ENCODE data around the gene CTRB1. TPM values are rescaled to one million over a fixed set of nuclear protein-coding genes. Genes with fewer than 3 reads are reported as not detected.

Gene CTRB1
- total RNA-seq, 1 experiment from 2014 or later, result not detected

GRCh38 chr16:75257886-75258806 lies 39.4 kb downstream of the CTRB1 start:
- Histone ChIP-seq H4K5ac (ENCODE audit: insufficient read length, low read depth, low read length) (no peak overlapping the region), H4K8ac (replicated peaks; ENCODE audit: insufficient read length, low read depth, low read length) (no peak overlapping the region), H4K20me1 (ENCODE audit: control insufficient read depth, insufficient read depth, insufficient read length) (no peaks in the 10 kb centered on the region), H3K14ac (ENCODE audit: insufficient read depth, low read length) (peak overlapping the region; percentile 27; the same call in 1 of the 2 replicates), H3K27me3 (ENCODE audit: insufficient read depth, low read length) (no peaks in the 10 kb centered on the region), H4K91ac (ENCODE audit: insufficient read length, low read depth, low read length) (no peak overlapping the region), H2AFZ (ENCODE audit: low read length) (no peak overlapping the region), H3K4me2 (ENCODE audit: insufficient read depth, insufficient read length, low read length) (no peak overlapping the region), H3K18ac (ENCODE audit: insufficient read length, low read depth, low read length) (no peak overlapping the region), H3K9me3 (ENCODE audit: control insufficient read depth, low read depth, low read length) (no peaks in the 10 kb centered on the region), H3K23ac (ENCODE audit: insufficient read length, low read depth, low read length) (no peak overlapping the region), H2BK12ac (ENCODE audit: insufficient read length, low read depth, low read length) (no peak overlapping the region), H2BK5ac (ENCODE audit: insufficient read length, low read length) (no peak overlapping the region), H3K79me1 (ENCODE audit: insufficient read depth, low read depth, low read length, poor library complexity, severe bottlenecking) (peaks cover 9% of the 10 kb centered on the region), H3K56ac (ENCODE audit: insufficient read length, low read depth, low read length) (no peak overlapping the region), H3K23me2 (ENCODE audit: insufficient read length, low read depth, low read length, poor library complexity, severe bottlenecking) (peaks cover 2% of the 10 kb centered on the region), H2AK5ac (ENCODE audit: insufficient read length, low read length) (no peak overlapping the region), H3K9ac (ENCODE audit: extremely low read depth, insufficient read length, low read length) (no peak overlapping the region), H3T11ph (ENCODE audit: low read length) (no peak overlapping the region), H3K4me1 (ENCODE audit: insufficient read depth, low read length) (peaks cover 15% of the 10 kb centered on the region; the same call in 1 of the 2 replicates), H3K4ac (ENCODE audit: low read depth, low read length) (no peak overlapping the region), H3K27ac (ENCODE audit: insufficient read length, low read depth, low read length) (no peak overlapping the region), H2BK15ac (ENCODE audit: low read depth, low read length) (no peak overlapping the region), H2BK120ac (ENCODE audit: low read depth, low read length, poor library complexity, severe bottlenecking) (no peak overlapping the region), H3K79me2 (ENCODE audit: insufficient read depth, low read length) (peaks cover 26% of the 10 kb centered on the region; the same call in 1 of the 2 replicates), H2BK20ac (ENCODE audit: low read depth, low read length, poor library complexity, severe bottlenecking) (no peak overlapping the region)
- DNase-seq, result no peak
- peak overlapping the region; percentile 54 to 81 (median 78); a peak in 6 of 7 replicates for H3K27ac Mint-ChIP-seq
- no peak overlapping the region; a peak in 1 of 5 replicates for H3K4me3 Mint-ChIP-seq
- peaks cover 64 to 71% of the 10 kb centered on the region in 2 experiments for H3K4me1 Mint-ChIP-seq
- no peaks in the 10 kb centered on the region for H3K9me3 Mint-ChIP-seq
- no peaks in the 10 kb centered on the region for H3K27me3 Mint-ChIP-seq (ENCODE audit: low read depth)
- no CpG with 5 or more reads among the region's 21 CpGs for WGBS (ENCODE audit: extremely low coverage, insufficient read length, low lambda C conversion rate)
- TF ChIP-seq, protein P1, sequence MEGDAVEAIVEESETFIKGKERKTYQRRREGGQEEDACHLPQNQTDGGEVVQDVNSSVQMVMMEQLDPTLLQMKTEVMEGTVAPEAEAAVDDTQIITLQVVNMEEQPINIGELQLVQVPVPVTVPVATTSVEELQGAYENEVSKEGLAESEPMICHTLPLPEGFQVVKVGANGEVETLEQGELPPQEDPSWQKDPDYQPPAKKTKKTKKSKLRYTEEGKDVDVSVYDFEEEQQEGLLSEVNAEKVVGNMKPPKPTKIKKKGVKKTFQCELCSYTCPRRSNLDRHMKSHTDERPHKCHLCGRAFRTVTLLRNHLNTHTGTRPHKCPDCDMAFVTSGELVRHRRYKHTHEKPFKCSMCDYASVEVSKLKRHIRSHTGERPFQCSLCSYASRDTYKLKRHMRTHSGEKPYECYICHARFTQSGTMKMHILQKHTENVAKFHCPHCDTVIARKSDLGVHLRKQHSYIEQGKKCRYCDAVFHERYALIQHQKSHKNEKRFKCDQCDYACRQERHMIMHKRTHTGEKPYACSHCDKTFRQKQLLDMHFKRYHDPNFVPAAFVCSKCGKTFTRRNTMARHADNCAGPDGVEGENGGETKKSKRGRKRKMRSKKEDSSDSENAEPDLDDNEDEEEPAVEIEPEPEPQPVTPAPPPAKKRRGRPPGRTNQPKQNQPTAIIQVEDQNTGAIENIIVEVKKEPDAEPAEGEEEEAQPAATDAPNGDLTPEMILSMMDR (conservative IDR thresholded peaks at IDR 0.05), result no peak
- H3K36me3 Mint-ChIP-seq (ENCODE audit: insufficient read depth in 1 of 3, low read depth in 3 of 3), result peaks cover 0 to 6% (median 0%) of the 10 kb centered on the region in 3 experiments; a peak in 4 of 7 replicates

Data from H9 (cell line).